Endodermal cell (in vitro differentiated cells): ENCODE results near the gene LRMDA. TPM values are rescaled to one million over a fixed set of nuclear protein-coding genes. Genes with fewer than 3 reads are reported as not detected.

ENCODE experiments used
- DNase-seq: peaks from one replicate; pipeline ENCODE4 v3.0.0-alpha.2; 2017
- H3K27ac ChIP-seq: 2 replicates; pipeline ENCODE4 v1.5.1; 2013; ENCODE audit warnings: mild to moderate bottlenecking, low read depth, low read length, moderate library complexity
- H3K27me3 ChIP-seq: 2 replicates; pipeline ENCODE4 v1.6.1; 2013; ENCODE audit warnings: mild to moderate bottlenecking, low read length, moderate library complexity; ENCODE audit not compliant: insufficient read depth, control insufficient read depth, poor library complexity, severe bottlenecking
- H3K36me3 ChIP-seq: 2 replicates; pipeline ENCODE4 v1.7.0; 2013; ENCODE audit warnings: mild to moderate bottlenecking, low read length, moderate library complexity; ENCODE audit not compliant: control insufficient read depth, insufficient read depth
- H3K4me1 ChIP-seq: one replicate; pipeline ENCODE4 v1.7.0; 2013; ENCODE audit warnings: low read length; ENCODE audit not compliant: control insufficient read depth, insufficient read depth
- H3K4me3 ChIP-seq: 2 replicates; pipeline ENCODE4 v1.5.1; 2013; ENCODE audit warnings: mild to moderate bottlenecking, low read length, moderate library complexity
- H3K9ac ChIP-seq: 2 replicates; pipeline ENCODE4 v1.6.1; 2013; ENCODE audit warnings: mild to moderate bottlenecking, low read length, moderate library complexity; ENCODE audit not compliant: poor library complexity, severe bottlenecking; ENCODE audit errors: extremely low read depth
- H3K9me3 ChIP-seq: 2 replicates; pipeline ENCODE4 v1.6.1; 2013; ENCODE audit warnings: mild to moderate bottlenecking, low read length, moderate library complexity; ENCODE audit not compliant: control insufficient read depth
- H3K27ac Mint-ChIP-seq: 2 replicates; pipeline ENCODE4 v1.8.0; 2020; ENCODE audit warnings: mixed read lengths
- H3K27me3 Mint-ChIP-seq: 2 replicates; pipeline ENCODE4 v1.8.0; 2021; ENCODE audit warnings: mild to moderate bottlenecking, mixed read lengths; ENCODE audit not compliant: insufficient read depth
- H3K36me3 Mint-ChIP-seq: 2 replicates; pipeline ENCODE4 v1.8.0; 2020; ENCODE audit warnings: low read depth, mixed read lengths
- H3K4me1 Mint-ChIP-seq: 2 replicates; pipeline ENCODE4 v1.8.0; 2020; ENCODE audit warnings: mixed read lengths
- H3K4me3 Mint-ChIP-seq: 2 replicates; pipeline ENCODE4 v1.8.0; 2020; ENCODE audit warnings: mild to moderate bottlenecking, moderate library complexity, mixed read lengths
- H3K9me3 Mint-ChIP-seq: 2 replicates; pipeline ENCODE4 v1.8.0; 2020; ENCODE audit warnings: mild to moderate bottlenecking, mixed read lengths
- WGBS, 2 experiments: methylation state at CpG; one replicate each; pipeline versions ENCODE4 v1.1.5 to v1.1.7; 2013; ENCODE audit warnings: missing lambda C conversion rate in 2 of 2, mixed read lengths in 1 of 2; ENCODE audit not compliant: insufficient coverage in 1 of 2, insufficient read length in 1 of 2; 5-methylcytosine and 5-hydroxymethylcytosine counted together
- total RNA-seq, 2 donors: library from RNA; stranded (reverse); fragmentation: NEBNext Ultra II Directional in 1 of 2; extraction: Animal tissue kit (Norgen Biotek cat#: 25700) in 1 of 2; gene quantifications; 2 replicates in 1 of 2; 3 replicates in 1 of 2; pipeline ENCODE4 v1.2.1, GENCODE V29; 2021
- TF ChIP-seq, protein P1 (sequence below): fragments of 200-600 bp; sonication (generic); conservative IDR thresholded peaks from 2 replicates; pipeline ENCODE4 v1.5.0; 2021; ENCODE audit warnings: antibody characterized with exemption, mild to moderate bottlenecking

LRMDA gene
- total RNA-seq, 2 donors from 2014 or later = 1.7 to 5.1 TPM

DNA sequence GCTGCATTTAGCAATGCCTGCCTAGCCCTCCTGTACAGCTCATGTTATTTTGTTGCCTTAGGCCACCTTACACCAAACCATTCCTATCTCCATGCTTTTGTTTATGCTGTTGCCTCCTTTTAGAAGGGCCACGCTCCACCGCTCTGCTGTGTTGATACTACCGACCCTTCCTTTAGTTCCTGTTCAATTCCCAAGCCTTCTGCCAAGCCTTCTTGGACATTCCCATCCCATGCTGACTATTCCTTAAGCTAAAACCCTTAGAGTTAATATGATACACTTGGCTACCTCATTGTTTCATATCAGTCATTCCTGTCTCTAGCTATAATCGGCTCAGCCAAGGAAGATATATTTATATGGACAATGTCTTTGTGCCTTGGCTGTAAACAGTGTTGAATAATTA lies 705.5 kb downstream of the LRMDA start:
- H3K27ac Mint-ChIP-seq = no peak overlapping the region
- H3K36me3 Mint-ChIP-seq = no peaks in the 10 kb centered on the region
- Histone ChIP-seq H3K27ac (no peak overlapping the region), H3K36me3 (no peaks in the 10 kb centered on the region), H3K27me3 (no peaks in the 10 kb centered on the region), H3K9me3 (no peaks in the 10 kb centered on the region), H3K4me1 (no peaks in the 10 kb centered on the region), H3K9ac (no peak overlapping the region), H3K4me3 (no peak overlapping the region)
- no peak overlapping the region for H3K4me3 Mint-ChIP-seq
- TF ChIP-seq, protein P1, sequence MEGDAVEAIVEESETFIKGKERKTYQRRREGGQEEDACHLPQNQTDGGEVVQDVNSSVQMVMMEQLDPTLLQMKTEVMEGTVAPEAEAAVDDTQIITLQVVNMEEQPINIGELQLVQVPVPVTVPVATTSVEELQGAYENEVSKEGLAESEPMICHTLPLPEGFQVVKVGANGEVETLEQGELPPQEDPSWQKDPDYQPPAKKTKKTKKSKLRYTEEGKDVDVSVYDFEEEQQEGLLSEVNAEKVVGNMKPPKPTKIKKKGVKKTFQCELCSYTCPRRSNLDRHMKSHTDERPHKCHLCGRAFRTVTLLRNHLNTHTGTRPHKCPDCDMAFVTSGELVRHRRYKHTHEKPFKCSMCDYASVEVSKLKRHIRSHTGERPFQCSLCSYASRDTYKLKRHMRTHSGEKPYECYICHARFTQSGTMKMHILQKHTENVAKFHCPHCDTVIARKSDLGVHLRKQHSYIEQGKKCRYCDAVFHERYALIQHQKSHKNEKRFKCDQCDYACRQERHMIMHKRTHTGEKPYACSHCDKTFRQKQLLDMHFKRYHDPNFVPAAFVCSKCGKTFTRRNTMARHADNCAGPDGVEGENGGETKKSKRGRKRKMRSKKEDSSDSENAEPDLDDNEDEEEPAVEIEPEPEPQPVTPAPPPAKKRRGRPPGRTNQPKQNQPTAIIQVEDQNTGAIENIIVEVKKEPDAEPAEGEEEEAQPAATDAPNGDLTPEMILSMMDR = no peak
- WGBS, 2 experiments = 89 to 96% methylated on average over 3 to 4 of the region's 4 CpGs
- peaks cover 14% of the 10 kb centered on the region for H3K4me1 Mint-ChIP-seq
- no peaks in the 10 kb centered on the region for H3K9me3 Mint-ChIP-seq
- peaks cover 4% of the 10 kb centered on the region for H3K27me3 Mint-ChIP-seq
- no peak for DNase-seq

DNA sequence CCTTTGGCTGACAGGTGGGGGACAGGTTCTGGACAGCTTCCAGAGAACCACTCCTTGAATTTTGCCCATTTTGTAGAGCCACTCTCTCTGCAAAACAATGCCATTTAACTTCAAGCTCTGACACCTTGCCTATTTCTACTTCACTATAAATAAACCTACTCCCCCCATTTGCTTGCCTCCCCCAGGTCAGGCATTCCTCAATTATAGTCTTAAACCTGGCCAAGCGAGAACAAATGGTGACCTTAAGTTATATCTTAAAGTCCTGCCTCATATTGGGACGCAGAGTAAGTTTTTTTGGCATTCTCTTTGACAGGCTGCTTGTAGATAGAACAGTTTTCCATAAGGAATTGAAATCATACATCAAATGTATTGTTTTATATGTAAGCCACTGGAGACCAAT lies 706.9 kb downstream of the LRMDA start:
- Mint-ChIP-seq H3K27ac (no peak overlapping the region), H3K4me3 (no peak overlapping the region), H3K4me1 (peaks cover 14% of the 10 kb centered on the region), H3K27me3 (peaks cover 4% of the 10 kb centered on the region), H3K36me3 (no peaks in the 10 kb centered on the region), H3K9me3 (peaks cover 1% of the 10 kb centered on the region)
- Histone ChIP-seq H3K27me3 (no peaks in the 10 kb centered on the region), H3K9ac (no peak overlapping the region), H3K4me1 (no peaks in the 10 kb centered on the region), H3K9me3 (no peaks in the 10 kb centered on the region), H3K36me3 (no peaks in the 10 kb centered on the region), H3K4me3 (no peak overlapping the region), H3K27ac (no peak overlapping the region)
- 93 to 100% methylated on average over 1 to 2 of the region's 2 CpGs for WGBS, 2 experiments
- TF ChIP-seq, protein P1 = no peak
- no peak for DNase-seq

DNA sequence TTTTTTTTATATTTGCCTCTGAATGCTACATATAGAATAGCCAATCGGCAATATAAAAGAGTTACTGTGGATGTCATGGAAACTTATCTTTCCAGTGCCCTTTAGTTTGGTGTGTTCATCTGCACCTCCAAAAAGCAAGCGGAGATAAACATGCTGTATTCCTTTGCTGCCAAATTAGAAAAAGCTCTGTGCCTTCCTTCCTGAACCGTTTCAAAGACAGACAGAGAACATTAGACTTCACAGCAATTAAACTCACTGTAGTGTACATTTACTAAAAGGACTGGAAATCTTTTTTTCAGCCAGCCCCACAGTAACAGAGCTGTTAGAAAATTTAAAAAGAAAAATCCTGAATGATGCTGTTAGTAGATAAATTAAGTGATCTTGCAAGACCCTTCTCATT lies 707.5 kb downstream of the LRMDA start:
- peaks cover 4% of the 10 kb centered on the region for H3K27me3 Mint-ChIP-seq
- Histone ChIP-seq H3K4me3 (no peak overlapping the region), H3K27me3 (no peaks in the 10 kb centered on the region), H3K4me1 (no peaks in the 10 kb centered on the region), H3K27ac (no peak overlapping the region), H3K36me3 (no peaks in the 10 kb centered on the region), H3K9ac (no peak overlapping the region), H3K9me3 (no peaks in the 10 kb centered on the region)
- H3K9me3 Mint-ChIP-seq = peaks cover 1% of the 10 kb centered on the region
- no peak overlapping the region for H3K4me3 Mint-ChIP-seq
- no peak overlapping the region for H3K27ac Mint-ChIP-seq
- peaks cover 10% of the 10 kb centered on the region for H3K4me1 Mint-ChIP-seq
- no peak for DNase-seq
- TF ChIP-seq, protein P1 = no peak
- H3K36me3 Mint-ChIP-seq = no peaks in the 10 kb centered on the region
- 90 to 94% methylated on average over 2 to 3 of the region's 3 CpGs for WGBS, 2 experiments
